GM21717 (cell line): ENCODE data around the gene PRR12.

Experiments used
- ATAC-seq: cut with Tn5 transposase; IDR thresholded peaks from one replicate; pipeline ENCODE4 v1.9.1; 2021; ENCODE audit warnings: mild to moderate bottlenecking, moderate library complexity; ENCODE audit not compliant: unreplicated experiment

PRR12 gene

GRCh38 chr19:49559928-49560327 is 31.1 kb upstream of the PRR12 start:
- no peak for ATAC-seq

- no peak for ATAC-seq
These were observed 30.6 kb upstream of the PRR12 start for GRCh38 chr19:49560358-49560900.

- no peak for ATAC-seq
These were observed 26.4 kb upstream of the PRR12 start for GRCh38 chr19:49564616-49565045.

- ATAC-seq = no peak
These were observed 25.7 kb upstream of the PRR12 start for GRCh38 chr19:49565261-49565660.

GRCh38 chr19:49566302-49566701 is 24.7 kb upstream of the PRR12 start:
- no peak for ATAC-seq

- ATAC-seq = no peak
These were observed 23.0 kb upstream of the PRR12 start for GRCh38 chr19:49567861-49568441.

GRCh38 chr19:49570138-49570856 is 20.7 kb upstream of the PRR12 start:
- ATAC-seq = no peak

GRCh38 chr19:49570997-49571676 is 19.8 kb upstream of the PRR12 start:
- no peak for ATAC-seq

GRCh38 chr19:49573009-49573408 is 18.0 kb upstream of the PRR12 start:
- no peak for ATAC-seq

GRCh38 chr19:49573425-49573824 is 17.6 kb upstream of the PRR12 start:
- ATAC-seq = no peak

GRCh38 chr19:49574206-49574755 is 16.7 kb upstream of the PRR12 start:
- ATAC-seq = no peak

- no peak for ATAC-seq
These were observed 11.8 kb upstream of the PRR12 start for GRCh38 chr19:49579193-49579592.

GRCh38 chr19:49579947-49580263 is 11.1 kb upstream of the PRR12 start:
- ATAC-seq = no peak

GRCh38 chr19:49580264-49581006 is 10.5 kb upstream of the PRR12 start, which contains the start of gene NOSIP:
Gene NOSIP (minus strand): TSS chr19:49580556. CDS start chr19:49560691, 19,865 bp downstream.
- peak; percentile 70 for ATAC-seq

GRCh38 chr19:49581007-49581508 is 9.9 kb upstream of the PRR12 start, which contains the start of gene PRRG2:
Gene PRRG2 (plus strand): TSS chr19:49581316. CDS start chr19:49583220, 1,904 bp downstream.
- no peak for ATAC-seq

GRCh38 chr19:49583239-49583638 is 7.7 kb upstream of the PRR12 start:
- no peak for ATAC-seq

- ATAC-seq = no peak
These were observed 6.0 kb upstream of the PRR12 start for GRCh38 chr19:49585023-49585422.

- no peak for ATAC-seq
These were observed 3.8 kb upstream of the PRR12 start for GRCh38 chr19:49587227-49587626.

GRCh38 chr19:49588365-49589122 is 2.4 kb upstream of the PRR12 start:
- ATAC-seq = no peak

GRCh38 chr19:49589502-49589905 is 1.5 kb upstream of the PRR12 start:
- no peak for ATAC-seq
